C1 segment of cervical spinal cord (tissue), 14 donors: ENCODE measurements around the gene BMF.

Source experiments
- DNase-seq, 14 donors: peaks; one replicate each; lab custom pipeline; 2025; lab: John Stamatoyannopoulos, UW

The BMF gene

DNA sequence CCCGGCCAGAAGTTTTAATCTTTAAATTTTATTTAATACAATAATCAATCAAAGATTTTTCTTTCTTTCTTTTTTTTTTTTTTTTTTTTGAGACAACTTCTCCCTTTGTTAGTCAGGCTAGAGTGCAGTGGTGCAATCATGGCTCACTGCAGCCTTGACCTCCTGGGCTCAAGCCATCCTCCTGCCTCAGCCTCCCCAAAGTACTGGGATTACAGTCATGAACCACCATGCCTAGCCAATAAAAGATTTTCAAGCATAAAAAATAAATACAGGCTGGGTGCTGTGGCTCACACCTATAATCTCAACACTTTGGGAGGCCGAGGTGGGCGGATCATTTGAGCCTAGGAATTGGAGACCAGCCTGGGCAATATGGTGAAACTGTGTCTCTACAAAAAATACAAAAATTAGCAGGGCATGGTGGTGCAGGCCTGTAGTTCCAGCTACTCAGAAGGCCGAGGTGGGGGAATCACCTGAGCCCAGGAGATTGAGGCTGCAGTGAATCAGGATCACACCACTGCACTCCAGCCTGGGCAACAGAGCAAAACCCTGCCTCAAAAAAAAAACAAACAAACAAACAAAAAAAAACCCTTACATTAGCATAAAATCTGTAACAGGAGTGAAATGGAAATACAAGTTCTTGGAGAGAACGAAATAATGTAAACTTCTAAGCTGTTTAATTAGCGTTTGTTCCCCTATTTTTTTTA, 40.6 kb downstream of the BMF start:
- no peak for DNase-seq

DNA sequence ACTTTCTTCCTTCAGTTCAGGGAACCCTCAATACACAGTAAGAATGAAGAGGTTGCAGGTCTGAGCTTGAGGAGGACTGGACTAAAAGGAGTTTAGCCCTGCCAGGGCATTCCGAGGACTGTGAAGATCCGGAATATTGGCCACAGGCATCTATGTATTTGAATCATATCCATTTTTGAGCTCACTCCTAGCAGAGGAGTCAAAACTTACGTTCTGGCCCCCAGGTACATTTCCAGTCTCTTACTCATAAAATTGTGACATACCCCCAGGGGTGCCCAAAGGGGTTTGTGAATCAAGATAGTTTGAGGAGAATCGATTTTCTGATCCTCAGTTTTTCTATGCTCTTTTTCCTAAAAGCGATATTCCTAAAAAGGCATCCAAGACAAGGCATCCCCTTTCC, 42.1 kb downstream of the BMF start:
- DNase-seq, result no peak

GRCh38 chr15:40065166-40065565, 43.5 kb downstream of the BMF start:
- DNase-seq, result peak in 1 of 14 donors; percentile 54

- no peak for DNase-seq
These were observed 44.3 kb downstream of the BMF start for GRCh38 chr15:40064231-40064894.

DNA sequence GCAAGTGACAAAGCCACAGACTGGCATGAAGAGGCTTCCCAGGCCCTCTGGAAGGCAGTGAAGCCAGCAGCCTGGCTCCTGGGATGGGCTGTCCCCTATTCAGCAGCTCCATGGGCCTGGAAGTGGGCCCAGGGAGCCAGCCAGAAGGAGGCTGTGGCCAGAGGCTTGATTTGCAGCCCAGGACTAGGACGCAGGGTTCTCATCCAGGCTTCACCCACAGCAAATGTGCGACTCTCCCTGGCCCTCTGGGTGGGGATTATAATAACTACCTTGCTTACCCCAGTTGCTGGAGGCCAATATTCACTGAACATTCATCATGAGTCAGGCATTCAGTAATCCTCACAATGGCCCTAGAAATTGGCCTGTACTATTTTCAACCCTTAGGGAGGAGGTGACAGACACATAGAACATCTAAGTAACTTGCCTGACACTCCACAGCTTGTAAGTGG, 45.1 kb downstream of the BMF start:
- DNase-seq, result peak in 10 of 14 donors; percentile 13 to 78 (median 55)

DNA sequence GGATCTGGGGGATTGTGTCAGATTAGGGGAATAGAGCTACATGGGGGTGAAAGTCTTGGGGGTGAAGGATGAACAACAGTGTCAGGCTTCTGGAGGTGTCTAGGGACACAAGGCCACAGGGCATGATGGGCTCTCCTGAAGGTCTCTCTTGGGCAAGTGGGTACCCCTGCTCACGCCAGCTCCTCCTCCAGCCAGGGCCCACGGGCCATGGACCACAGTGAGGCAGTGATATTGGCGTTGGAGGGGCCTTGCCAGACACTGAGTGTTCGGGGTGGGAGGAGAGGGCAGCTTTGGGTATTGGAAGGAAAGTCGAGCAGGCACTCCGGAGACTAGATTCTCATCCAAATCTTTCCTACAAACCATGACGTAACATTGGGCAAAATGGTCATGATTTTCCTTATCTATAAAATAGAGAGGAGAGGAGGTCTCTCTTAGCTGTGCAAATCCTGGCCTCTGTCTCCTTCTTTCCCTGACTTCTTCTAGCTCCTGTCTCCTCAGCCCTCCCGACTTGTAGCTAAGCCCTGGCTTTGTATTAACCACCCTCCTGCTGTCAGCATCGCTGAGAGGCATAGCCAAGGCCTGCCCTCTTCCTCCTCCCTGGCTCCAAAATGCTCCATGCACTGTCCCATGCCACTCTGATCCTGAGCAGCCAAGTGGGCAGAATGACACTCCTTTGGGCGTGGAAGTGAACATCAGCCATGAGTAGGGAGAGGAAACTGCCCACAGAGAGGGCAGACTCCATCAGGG, 45.7 kb downstream of the BMF start:
- no peak for DNase-seq

DNA sequence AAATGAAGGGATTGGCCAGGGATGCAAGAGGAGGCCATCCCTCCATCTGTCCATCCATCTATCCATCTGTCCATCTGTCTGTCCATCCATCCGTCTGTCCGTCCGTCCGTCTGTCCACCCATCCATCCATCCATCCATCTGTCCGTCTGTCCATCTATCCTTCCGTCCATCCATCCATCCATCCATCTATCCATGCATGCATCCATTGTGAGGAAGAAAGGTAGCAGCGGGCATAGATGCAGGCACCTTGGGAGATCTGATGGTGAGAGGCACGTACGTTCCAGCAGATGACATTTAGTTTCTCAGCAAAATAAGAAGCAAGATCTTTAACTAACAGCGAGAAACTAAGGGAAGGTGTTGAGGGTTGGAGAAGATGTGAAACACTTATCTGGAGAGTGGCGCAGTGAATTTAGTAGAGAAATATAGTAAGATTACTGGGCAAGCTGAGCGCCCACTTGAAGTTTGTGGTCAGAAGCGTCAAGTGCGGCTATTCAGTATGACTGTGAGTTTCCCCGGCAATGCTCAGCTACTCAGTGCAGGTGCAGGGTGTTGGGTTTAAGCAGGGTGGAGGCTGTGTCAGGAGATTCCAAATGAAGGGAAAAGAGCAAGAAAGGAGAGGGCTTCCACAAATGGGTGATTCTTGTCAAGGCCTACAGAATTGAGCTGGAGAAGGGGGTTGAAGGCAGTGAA, 47.3 kb downstream of the BMF start:
- no peak for DNase-seq

DNA sequence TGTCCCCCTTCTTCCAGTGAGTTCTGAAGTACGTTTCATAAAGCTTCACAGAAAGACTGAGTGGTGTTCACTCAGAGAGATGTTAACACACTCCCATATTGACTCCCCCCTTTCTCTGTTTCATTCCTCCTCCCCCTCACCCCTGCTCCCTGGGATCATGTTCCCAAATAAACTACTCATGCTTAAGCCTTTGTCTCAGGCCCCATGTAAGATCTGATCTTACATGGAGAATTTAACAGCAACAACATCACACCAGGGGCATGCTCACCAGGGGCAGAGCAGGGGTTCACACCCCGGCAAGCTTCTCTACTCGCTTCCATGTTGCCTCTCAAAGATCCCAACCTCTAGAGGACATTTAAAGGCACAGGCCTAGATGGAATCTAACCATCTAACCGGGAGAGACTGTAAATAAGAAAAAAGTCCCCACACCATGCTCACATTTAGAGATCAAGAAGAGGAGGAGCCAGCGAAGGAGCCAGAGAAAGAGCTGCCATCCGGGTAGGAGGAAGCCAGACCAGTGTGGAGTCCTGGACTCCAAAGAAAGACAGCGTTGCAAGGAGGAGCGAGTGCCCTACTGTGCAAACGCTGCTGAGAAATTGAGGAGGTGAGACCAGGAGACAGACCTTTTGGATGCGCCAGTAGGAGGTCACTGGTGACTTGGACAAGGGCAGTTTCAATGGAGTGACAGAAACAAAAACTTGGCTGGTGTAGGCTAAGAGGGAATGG, 48.3 kb downstream of the BMF start:
- DNase-seq, result no peak

DNA sequence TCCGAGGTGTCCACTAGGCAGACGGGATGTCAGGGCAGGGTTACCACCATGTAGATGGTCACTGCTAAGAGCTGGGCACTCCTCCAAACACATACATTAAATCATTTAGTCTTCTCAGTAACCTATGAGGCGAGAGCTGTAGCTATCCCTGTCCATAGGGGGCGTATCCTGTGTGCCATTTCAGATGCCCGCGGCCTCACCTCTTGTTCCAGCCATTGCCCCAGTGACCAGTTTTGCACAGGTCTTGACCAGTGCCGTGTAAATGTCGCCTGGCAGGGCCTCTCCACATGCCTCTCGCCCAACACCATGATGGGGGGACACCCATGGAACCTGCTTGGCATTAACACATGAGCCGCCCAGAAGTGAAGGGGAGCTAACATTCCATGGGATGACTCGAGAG, 48.9 kb downstream of the BMF start:
- no peak for DNase-seq

DNA sequence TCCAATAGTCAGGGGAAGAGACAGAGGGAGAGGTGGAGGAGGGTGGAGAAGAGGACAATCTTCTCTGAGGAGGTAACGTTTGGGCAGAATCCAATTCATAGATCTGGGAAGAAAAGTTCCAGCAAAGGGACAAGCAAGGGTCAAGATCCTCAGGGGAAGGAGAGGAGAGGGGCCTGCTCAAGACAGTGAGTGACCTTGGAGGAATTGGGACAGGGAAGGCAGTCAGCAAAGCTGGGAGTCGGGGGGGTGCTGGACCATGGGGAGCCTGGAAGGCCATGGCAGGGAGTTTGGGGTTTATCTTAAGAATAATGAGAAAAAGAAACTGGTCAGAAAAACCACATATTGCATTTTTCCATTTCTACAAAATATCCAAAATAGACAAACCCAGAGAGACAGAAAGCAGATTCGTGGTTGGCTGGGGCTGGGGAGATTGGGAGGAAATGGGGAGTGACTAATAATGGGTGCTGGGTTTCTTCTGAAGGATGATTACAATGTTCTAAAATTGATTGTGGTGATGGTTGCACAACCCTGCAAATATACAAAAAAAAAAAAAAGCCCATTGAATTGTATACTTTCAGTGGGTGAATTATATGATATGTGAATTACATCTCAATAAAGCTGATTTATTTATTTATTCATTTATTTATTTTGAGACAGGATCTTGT, 50.1 kb downstream of the BMF start:
- DNase-seq, result no peak

- peak in 2 of 14 donors; percentile 29 to 55 for DNase-seq
These were observed 52.9 kb downstream of the BMF start for GRCh38 chr15:40055576-40056293.

DNA sequence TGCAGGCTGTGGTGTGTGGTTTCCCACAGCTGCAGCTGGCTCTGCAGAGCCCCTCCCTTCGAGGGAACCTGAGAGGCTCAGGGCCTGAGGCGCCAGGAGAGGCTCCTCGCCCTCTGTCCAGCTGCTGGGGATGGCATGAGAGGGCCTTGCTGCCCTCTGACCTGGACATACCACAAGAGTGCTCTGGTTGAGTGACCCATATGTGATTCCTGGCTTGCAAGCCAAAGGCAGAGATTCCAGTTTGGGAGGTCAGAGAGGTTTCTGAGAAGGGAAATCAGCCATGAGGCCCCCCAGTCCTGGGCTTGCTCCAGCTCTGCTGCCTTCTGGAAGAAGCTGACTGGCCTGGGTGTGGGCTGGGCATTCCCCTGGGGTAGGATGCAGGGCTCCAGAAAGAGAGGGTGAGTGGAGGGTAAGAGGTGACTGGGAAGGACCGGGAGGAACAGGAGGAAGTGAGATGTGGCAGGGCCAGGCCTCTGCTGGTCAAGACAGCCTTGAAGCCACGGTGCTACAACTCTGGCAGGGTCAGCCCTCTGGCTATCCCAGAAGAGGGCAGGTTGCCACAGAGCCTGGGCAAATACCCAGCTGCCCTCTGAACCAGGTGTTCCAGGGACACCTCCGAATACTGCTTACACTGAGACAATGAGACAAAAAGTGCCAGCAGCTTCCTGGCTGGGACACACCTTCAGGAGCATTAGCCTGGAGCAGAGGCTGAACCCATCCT, 53.7 kb downstream of the BMF start:
- DNase-seq, result no peak

DNA sequence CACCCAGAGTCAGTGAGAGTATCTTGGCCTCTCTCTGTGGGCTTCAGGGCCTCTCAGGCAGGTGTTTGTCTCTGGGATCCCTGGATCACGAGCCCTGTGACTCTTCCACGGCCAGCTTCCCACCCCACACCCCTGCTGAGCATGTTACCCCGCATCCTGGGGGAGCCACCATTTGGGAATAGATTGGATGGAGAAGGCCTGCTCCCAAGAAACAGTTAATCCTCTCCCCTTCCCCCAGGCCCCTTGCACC, 54.1 kb downstream of the BMF start:
- no peak for DNase-seq

DNA sequence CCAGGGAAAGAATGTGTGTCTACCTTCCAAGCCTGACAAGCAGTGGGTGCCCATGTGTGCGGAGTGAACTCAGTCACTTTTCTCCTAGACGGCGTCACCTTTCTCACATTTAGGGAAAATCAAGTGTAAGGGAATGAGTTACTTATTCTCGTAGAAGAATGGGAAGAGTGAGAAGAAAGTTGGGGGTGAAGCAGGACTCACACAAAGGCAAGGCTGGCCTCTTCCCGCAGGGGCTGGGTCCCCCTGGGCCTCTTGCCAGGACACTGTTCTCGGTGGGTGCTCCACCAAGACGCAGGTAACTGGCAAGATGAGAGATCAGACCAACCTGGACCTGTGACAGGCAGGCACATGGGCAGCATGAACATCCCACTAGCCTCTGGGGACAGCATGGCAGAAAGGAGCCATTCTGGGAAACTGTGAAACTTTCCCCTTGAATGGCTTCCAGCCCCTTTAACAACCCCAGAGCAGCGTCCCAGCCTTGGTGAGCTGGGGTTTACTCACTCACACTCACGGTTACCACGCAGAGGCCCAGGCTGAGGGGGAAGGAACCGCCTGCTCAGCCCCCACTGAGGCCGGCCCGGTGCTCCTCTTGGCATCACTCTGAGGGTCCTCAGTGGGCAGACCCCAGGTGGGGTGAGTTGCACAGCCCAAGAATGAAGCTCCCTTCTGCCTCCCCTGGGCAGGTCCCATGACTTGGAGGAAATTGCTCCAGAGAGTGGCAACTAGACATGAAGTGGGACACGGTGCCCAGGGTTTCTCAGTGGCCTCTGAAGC, 54.7 kb downstream of the BMF start:
- no peak for DNase-seq

DNA sequence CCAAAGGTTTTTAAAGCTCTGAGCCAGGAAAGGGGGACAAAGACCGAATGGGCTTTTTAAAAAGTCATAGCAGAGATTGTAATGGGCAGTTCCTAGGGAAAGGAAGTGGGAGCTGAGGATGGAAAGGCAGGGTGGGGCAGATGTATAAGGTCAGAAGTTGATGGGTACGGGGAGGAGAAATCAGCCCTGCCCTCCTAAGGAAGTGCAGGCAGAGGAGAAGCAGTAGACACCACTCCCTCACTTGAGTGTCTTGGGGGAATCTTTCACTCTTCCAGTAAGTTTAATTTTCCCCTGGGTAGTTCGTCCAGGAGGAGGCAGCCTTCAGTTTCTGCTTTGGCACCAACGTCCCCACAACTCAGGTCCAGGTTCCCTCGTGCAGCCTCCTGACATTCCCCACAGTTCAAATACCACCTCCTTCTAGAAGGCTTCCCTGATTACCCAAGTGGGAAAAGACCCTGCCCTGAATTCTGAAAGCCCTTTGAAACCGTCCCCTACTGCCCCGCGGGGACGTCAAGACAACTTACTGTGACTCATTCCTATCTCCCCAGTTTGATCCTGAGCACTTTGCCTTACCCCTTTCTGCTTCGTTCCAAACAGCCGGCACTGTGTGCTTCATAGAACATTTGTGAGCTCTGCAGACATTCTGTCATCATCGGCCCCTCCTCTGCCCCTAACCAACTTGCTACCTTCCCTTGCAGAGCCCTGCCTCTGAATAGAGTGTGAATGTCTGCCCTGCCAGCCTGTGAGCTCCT, 55.4 kb downstream of the BMF start:
- no peak for DNase-seq

- DNase-seq, result no peak
These were observed 56.1 kb downstream of the BMF start for GRCh38 chr15:40052604-40053003.

- no peak for DNase-seq
These were observed 56.9 kb downstream of the BMF start for GRCh38 chr15:40051616-40052415.
